ENCODE results near the gene PIK3R4.

The PIK3R4 gene

DNA sequence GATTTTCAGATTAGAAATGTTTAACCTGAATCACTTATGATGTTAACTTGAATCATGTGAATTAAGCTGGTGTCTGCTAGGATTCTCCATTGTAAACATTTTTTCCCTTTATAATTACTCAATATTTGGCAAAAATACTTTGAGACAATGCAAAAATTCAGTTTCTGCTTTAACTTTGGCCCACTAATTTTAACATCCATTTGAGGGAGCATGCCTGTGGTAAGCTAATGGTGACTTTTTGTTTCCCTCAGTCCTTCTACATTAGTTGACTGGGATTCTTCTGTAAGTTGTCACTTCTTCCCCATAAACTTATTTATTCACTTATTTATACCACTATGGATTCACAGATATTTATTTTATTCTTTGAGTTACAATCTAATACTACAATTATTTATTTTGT lies 59.3 kb downstream of the PIK3R4 start:
- TF ChIP-seq, protein P1, sequence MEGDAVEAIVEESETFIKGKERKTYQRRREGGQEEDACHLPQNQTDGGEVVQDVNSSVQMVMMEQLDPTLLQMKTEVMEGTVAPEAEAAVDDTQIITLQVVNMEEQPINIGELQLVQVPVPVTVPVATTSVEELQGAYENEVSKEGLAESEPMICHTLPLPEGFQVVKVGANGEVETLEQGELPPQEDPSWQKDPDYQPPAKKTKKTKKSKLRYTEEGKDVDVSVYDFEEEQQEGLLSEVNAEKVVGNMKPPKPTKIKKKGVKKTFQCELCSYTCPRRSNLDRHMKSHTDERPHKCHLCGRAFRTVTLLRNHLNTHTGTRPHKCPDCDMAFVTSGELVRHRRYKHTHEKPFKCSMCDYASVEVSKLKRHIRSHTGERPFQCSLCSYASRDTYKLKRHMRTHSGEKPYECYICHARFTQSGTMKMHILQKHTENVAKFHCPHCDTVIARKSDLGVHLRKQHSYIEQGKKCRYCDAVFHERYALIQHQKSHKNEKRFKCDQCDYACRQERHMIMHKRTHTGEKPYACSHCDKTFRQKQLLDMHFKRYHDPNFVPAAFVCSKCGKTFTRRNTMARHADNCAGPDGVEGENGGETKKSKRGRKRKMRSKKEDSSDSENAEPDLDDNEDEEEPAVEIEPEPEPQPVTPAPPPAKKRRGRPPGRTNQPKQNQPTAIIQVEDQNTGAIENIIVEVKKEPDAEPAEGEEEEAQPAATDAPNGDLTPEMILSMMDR (IDR thresholded peaks at IDR 0.05) = no peak

DNA sequence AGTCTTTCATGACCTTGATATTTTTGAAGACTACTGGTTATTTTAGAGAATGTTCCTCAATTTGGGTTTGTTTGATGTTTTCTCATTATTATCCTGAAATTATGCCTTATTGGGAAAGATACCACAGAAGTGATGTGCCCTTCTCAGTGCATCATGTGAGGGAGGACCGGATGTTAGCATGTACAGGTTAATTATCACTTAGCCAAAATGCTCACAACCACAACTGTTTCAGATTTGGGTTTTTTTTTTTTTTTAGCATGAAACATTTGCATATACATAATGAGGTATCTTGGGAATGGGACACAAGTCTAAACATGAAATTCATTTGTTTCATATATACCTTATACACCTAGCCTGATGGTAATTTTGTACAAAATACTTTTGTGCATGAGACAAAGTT lies 59.8 kb downstream of the PIK3R4 start:
- TF ChIP-seq, protein P1 (IDR thresholded peaks at IDR 0.05) = no peak

DNA sequence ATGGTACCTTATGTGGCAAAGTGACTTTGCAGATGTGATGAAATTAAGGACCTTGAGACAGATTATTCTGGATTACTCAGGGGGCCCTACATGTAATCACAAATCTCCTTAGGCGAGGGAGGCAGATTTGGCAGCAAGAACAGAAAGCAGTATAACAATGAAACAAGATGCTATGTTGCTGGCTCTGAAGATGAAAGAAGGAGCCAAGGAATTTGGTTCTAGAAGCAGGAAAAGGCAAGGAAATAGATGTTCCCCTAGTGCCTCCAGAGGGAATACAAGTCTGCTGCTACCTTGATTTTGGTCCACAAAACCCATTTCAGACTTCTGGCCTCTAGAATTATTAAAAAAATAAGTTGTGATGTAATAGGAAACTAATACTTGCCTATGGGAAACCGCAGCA lies 64.5 kb downstream of the PIK3R4 start:
- TF ChIP-seq, protein P1 (IDR thresholded peaks at IDR 0.05) = no peak

DNA sequence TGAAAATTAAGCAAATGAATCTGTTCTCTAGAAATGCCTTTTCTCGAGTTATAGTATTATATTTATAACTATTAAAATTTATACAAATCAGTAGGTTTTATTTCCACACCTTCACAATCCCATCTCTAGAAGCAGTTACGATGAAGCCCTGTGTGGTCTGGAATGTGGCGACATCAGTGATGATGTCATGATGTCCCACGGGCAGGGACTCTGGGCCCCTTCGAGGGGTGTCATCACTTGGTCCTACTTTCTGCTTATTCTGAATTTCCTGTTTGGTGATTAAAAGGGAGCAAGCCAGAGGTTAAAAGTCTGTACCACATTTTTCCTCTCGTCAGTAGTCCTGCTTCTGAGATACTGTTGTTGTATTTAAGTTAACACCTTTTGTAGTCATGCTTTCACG lies 67.4 kb downstream of the PIK3R4 start:
- TF ChIP-seq, protein P1 (IDR thresholded peaks at IDR 0.05) = no peak

DNA sequence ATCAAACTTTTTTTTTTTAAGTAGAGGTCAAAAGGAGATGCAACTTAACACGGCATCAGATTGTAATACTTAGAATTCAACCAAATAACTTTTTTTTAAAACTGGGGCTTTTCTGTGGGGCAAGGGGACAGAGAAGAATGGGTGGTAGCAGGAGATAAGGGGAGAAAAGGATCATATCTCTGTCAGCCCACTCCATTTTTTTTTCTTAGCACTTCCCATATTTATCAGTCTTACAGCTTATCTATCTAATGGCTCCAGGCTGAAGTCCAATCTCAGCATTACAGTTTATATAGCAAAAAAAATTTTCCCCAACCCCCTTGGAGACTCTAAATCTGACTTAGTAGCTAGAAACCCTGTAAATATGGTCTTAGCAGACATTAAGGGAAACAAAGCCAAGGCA lies 69.3 kb downstream of the PIK3R4 start:
- TF ChIP-seq, protein P1 (IDR thresholded peaks at IDR 0.05) = no peak

DNA sequence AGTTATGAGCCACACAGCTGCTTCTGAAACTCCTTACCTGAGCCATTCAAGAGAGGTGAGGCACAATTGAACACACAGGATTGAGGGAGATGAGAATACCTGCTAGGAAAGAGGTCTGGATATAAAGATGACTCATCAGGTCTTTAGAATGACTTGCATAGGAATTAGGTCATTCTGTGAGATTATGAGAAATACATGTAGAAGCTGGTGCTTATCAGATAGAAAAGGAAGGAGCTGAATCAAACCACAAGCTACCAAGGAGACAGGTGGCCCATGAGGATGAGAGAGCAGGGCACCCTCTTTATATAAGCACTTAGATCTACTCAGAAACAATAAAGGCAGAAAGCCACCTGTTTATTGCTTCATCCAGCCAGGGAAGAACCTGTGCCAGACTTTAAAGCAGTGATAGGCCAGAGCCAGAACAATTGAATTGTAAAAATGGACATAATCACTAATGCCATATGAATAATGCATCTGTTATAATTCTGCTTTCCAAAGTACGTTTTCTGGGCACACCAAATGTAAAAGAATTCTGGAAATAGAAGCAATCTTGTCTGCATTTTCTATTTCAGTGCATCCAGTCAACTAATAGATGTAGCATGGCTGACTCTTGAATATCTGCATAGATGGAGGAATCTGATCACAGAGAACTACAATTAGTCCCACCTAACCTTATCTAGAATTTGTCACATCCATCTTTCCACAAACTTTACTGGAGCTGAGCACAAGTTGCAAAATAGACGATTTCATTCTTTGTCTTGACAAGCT lies 74.9 kb downstream of the PIK3R4 start:
- TF ChIP-seq, protein P1 (IDR thresholded peaks at IDR 0.05) = no peak

DNA sequence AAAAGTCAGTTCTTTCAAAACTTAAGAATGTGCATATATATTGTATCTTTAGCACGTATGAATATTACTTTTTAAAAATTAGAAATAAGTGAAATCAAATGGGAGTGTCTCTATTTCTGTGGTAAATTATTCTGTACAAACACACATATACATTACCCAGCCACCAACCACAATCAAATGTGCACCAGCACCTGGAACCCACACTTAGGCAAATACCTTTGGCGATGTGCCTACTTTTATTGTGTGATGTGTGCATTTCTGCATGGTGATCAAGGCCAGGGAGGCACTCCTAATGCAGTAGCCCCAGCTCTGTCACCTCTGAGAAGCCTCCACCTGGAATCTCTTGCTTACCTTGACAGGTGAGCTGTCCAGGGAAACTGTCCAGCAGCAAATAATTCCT lies 76.9 kb downstream of the PIK3R4 start:
- TF ChIP-seq, protein P1 (IDR thresholded peaks at IDR 0.05) = no peak

DNA sequence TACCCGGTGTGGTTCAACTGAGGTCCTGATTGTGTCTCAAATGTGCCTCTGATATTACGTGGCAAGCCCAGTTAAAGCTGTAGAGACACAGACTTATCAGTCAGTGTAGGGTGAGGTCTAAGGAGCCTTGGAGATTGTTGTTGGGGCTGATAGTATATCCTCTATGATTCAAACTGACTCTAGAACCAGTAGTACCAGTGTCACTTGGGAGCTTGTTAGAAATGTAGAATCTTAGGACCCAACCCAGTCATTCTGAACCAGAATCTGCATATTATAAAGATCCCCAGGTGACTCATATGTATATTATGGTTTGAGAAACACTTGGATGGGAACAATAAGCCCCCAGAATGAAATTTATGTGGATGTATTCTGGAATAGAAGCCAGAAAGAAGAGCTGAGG lies 83.5 kb downstream of the PIK3R4 start:
- TF ChIP-seq, protein P1 (IDR thresholded peaks at IDR 0.05) = no peak

Data from LNCAP (cell line).